Activated CD4-positive, alpha-beta T cell treated with anti-CD3 and anti-CD28 coated beads, Interleukin-2, Interleukin-6, amounts not matched to agents 100 ng/mL and 50 ng/mL, durations not matched to agents 16 hours and 8 hours (primary cell): Measurements from ENCODE around the gene DSG4.
A peak's percentile ranks its signal among the peaks of the same experiment; 100 is the strongest.

Experiments
- DNase-seq: peaks from one replicate; pipeline ENCODE4 v3.0.0-alpha.2; 2020

The DSG4 gene

GRCh38 chr18:31409276-31409675, 32.7 kb downstream of the DSG4 start:
- no peak for DNase-seq

DNA sequence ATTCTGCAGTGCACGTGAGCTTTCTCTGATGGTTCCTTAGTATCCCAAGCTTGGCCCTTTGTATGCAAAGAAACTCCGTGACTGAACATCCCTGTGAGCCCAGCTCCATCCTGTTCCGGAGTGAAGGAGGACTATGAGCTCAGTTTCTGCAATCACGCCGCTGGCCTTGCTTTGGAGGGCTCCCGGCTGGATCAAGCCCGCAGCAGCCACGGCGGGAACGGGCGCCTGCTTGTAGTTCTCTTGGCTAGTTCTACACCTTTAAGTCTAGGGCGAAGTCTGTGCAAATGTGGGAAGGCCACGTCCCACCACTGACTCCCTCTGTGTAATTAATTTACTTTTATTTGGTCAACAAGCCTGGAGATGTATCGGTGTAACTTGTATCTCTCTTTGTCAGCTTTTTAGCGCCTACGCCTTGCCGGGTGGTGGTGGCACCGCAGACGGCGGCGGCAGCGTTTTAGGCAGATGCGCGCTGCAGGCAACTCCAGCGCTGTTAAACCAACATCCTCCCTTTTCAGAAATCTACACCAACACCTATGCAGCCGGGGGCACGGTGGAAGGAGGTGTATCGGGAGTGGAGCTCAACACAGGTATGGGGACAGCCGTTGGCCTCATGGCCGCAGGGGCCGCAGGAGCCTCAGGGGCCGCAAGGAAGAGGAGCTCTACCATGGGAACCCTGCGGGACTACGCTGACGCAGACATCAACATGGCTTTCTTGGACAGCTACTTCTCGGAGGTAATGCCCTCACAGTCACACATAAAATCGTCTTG, 34.3 kb downstream of the DSG4 start:
- DNase-seq = no peak

DNA sequence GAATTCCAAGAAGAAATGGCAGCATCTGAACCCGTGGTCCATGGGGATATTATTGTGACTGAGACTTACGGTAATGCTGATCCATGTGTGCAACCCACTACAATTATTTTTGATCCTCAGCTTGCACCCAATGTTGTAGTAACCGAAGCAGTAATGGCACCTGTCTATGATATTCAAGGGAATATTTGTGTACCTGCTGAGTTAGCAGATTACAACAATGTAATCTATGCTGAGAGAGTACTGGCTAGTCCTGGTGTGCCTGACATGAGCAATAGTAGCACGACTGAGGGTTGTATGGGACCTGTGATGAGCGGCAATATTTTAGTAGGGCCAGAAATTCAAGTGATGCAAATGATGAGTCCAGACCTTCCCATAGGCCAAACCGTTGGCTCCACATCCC, 36.6 kb downstream of the DSG4 start:
- DNase-seq = no peak

- DNase-seq = no peak
Measured at GRCh38 chr18:31417850-31418249, 41.3 kb downstream of the DSG4 start.

DNA sequence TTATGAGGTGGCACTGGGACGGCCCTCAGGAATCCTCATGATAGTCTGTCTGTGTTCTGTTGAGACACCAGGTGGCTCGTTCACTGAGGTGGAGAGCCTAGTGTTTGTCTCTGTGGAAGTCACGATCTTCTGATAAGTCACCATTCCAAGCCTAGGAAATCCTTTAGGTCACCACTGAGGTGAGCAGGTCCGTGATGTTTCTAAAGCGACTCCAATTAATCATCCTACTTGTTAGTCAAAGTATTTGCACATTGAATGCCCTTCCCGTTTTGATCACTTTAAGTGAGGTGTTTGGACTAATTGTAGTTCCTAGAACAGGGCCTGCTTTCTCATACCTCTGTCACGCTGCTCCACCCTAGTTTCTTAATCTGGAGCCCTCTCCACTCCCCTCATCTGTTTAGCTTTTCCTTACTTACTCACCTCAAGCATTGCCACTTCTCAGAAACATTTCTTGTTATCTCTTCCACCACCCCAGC, 42.9 kb downstream of the DSG4 start:
- DNase-seq = no peak

DNA sequence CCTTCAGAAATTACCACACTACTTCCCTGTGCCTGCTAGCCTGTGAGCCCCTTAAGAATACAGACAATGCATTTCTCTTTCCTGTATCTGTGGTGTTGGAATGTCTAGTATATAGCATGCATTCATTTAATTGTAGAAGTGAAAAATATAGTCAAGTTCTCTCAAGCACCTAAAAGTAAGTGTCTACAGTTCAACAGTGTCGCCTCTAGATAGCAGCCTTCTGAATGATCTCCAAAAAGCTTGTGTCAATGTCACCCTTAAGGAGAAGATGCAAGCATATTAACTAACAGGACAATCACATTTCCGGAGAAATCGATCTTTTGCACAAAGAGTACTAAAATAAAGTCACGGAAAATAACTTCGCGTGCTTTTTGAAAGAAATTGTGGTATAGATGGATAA, 43.5 kb downstream of the DSG4 start:
- DNase-seq = no peak

- DNase-seq = no peak
Measured at GRCh38 chr18:31420524-31420923, 43.9 kb downstream of the DSG4 start.

- DNase-seq = peak; percentile 14
Measured at GRCh38 chr18:31424383-31424988, 47.9 kb downstream of the DSG4 start.

GRCh38 chr18:31426021-31426420, 49.4 kb downstream of the DSG4 start:
- no peak for DNase-seq

GRCh38 chr18:31426871-31427406, 50.4 kb downstream of the DSG4 start:
- no peak for DNase-seq

DNA sequence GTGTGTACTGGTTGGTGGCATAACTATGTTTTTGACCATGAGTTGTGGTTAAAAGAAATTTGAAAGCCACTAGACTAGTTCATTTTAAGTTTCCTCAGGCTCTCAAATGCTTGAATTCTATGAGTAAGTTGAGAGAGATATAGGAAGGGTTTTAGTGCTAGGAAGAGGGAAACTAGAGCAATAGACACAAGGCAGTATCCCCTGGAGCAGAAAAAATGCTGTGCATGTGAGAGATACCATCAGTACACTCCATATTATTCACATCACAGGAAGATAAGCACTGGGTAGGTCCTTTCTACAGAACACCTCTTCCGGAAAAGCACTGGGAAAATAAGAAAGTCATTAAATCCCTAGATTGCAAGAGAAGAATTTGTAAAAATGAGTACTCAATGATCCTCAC, 51.6 kb downstream of the DSG4 start:
- no peak for DNase-seq

DNA sequence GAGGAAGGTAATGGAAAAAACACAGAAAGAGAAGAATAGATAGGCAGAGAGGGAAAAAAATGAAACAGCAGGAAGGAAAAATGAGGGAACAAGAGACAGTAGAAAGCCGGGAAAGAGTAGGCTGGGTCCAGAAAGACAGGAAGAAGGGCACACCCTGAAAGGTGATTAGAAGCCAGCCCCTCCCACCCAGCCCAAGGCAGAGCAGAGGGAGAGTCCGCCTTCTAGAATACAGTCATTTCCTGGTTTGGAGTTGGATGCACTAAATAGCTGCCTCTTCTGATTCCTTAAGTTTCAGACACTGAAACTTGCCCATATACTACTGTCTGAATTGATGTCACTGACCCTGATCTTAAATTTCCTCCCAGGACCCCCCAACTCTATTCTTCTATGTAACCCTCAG, 53.0 kb downstream of the DSG4 start:
- no peak for DNase-seq

GRCh38 chr18:31430072-31430471, 53.5 kb downstream of the DSG4 start:
- DNase-seq = no peak

DNA sequence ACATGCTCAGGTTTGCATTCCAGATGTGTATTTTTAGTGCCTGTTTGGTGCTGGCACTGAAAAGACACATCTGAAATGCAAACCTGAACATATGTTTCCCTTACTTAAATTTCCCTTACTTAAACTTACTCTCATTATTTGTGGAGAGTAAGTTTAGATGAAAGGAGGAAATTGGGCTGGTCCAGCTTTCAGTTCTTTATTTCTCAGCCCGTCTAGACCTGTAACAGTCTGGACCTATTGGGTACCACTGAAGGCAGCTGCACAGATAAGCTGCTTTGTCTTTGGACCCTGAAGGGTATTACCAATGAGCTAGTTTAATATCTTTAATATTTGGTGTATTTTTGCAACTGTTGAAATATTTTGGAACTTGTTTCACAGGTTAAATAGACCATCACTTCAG, 54.0 kb downstream of the DSG4 start:
- DNase-seq = no peak

DNA sequence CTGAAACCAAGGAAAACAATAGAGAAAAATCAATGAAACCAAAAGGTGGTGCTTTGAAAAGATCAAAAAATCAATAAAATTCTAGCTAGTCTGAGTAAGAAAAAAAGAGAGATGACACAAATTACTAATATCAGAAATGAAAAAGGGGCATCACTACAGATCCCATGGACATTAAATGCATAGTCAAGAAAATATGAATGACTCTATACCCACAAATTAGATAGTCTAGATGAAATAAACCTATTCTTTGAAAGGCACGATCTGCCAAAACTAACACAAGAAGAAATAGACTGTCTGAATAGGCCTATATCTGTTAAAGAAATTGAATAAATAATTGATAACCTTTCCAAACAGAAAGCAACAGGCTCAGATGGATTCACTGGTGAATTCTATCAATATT, 55.7 kb downstream of the DSG4 start:
- no peak for DNase-seq

DNA sequence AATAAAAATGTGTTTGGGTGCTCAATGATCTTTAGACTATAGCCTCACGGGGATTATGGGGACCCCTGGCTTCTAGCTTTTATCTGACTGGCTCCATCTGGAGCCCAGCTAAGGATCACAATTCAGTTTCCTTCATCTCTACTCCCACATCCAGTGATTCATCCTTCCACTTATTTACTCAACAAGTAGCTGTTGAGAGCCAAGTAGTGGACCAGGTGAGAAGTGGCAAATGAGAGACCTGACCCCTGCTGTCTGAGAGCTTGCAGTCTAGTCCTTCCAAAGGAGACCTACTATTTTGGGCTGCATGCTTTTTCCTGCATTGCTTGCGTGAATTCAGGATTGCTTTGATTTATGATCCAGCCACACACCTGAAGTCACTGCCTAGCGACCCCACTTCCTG, 60.2 kb downstream of the DSG4 start:
- no peak for DNase-seq

- DNase-seq = no peak
Measured at GRCh38 chr18:31438402-31438801, 61.8 kb downstream of the DSG4 start.

- DNase-seq = no peak
Measured at GRCh38 chr18:31439807-31440325, 63.3 kb downstream of the DSG4 start.

DNA sequence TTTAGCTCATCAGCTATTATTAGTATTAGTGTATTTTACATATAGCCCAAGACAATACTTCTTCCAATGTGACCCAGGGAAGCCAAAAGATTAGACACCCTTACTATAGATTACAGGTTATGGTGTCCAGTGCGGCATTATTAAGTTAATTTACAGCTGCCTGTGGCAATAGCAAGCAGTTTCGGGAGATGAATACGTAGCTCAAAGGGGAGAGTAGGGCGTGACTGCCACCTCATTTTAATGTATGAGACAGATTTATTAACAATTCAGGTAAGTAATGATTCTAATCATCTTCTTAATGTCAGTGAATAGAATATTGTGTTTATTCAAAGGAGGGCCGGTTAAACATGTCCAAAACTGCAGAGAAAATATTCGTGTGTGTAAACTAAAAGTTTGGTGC, 64.2 kb downstream of the DSG4 start:
- no peak for DNase-seq

GRCh38 chr18:31441493-31441892, 64.9 kb downstream of the DSG4 start:
- no peak for DNase-seq

DNA sequence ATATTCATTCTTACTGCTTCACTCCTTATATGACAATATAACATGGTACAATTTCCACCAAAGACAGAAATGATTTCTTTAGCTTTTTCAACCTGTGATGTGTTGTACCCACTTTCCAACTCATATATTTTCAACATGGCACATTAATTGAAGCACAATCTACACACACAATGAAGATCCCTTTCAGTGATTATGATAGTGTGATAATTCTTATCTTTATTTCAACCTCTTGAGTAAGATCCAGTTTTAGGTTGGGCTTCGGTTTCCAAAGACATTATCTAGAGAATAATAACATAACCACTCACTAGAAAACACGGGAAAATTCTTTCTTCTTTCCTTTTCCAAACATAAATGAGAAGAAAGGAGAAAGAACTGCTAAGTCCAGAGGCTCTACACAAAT, 67.6 kb downstream of the DSG4 start:
- DNase-seq = no peak

- DNase-seq = no peak
Measured at GRCh38 chr18:31445908-31446307, 69.3 kb downstream of the DSG4 start.

- DNase-seq = no peak
Measured at GRCh38 chr18:31446854-31447253, 70.3 kb downstream of the DSG4 start.

- no peak for DNase-seq
Measured at GRCh38 chr18:31447530-31448191, 71.1 kb downstream of the DSG4 start, which contains the start of gene DSG3. DSG3 (plus strand) TSS chr18:31447741; CDS start chr18:31447878, 137 bp downstream.
